SHP77 treated with DMSO at 0.1 percent for 48 hours (cell line): Measurements from ENCODE around the gene ANKRD10.

Experiments used
- DNase-seq: peaks from one replicate; lab custom pipeline; 2025; lab: John Stamatoyannopoulos, UW

Gene ANKRD10

DNA sequence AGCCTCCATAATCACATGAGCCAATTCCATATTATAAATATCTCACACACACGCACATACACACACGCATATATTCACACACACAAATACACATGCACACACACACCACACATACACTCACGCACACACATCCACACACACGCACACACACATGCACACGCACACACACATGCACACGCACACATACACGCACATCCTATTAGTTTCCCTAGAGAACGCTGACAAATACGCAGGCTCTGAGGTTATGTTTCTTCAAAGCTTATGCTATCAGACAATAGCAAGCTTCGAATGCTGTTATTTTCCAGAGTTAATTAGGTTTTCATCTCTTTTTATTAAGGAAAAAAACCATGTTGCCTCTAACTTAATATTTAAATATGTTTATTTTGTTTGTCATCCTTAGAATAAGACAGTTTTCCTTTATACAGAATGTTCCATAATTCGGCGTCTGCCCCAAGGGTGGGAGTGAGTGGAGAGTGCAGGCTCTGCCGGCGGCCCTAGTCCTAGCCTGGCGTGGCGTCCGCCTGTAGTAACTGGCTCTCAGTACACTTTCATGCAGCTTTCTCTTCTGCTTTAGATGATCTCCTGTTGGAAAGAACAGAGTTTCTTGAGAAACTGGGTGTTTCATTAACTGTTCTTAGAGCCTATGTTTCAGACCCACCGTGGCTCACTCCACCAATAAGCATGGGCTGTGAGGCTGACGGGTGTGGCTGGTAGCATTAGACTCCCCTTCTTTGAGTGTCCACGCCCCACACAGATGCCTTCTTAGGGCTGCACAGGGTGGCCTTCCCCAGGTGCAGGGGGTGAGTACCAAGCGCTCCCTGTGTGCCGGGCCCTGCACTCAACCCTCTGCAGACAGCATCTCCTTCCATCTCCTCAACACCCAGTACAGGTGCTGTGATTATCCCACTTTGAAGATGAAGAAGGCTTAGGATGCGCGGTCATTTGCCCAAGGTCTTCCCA is 30.4 kb upstream of the ANKRD10 start:
- no peak for DNase-seq

DNA sequence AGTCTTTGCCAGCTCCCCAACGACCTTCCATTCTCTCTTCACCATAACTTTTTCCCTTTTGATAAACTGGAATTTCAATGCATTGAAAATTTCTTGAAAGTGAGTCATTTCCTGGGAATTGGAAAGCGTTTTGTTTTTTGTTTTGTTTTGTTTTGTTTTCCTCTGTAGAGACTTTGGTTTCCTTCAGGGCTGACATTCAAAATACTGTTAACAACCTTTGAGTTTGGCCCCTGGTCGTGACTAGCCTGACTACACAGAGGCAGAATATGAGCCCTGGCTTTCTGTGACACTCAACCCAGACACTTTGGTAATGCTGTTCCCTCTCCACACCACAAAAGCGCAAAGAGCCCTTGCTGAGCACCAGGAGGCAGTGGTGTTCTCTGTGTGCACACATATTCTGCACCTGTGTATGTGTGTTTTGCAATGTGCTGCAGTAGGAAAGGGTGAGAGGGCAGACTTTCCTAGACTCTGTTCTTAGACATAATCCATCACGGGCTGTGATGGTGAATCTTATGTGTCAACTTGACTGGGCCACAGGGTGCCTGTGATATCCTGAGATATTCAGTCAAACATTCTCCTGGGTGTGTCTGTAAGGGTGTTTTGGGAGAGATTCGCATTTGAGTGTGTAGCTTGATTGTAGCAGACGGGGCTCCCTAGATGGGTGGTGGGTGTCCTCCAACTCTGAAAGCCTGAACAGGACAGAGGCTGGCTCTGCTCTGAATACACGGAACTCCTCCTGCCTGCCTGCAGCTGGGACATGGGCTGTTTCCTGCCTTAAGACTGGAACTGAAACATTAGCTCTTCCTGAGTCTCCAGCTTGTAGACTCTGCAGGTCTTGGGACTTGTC is 29.5 kb upstream of the ANKRD10 start:
- DNase-seq, result peak; percentile 82

DNA sequence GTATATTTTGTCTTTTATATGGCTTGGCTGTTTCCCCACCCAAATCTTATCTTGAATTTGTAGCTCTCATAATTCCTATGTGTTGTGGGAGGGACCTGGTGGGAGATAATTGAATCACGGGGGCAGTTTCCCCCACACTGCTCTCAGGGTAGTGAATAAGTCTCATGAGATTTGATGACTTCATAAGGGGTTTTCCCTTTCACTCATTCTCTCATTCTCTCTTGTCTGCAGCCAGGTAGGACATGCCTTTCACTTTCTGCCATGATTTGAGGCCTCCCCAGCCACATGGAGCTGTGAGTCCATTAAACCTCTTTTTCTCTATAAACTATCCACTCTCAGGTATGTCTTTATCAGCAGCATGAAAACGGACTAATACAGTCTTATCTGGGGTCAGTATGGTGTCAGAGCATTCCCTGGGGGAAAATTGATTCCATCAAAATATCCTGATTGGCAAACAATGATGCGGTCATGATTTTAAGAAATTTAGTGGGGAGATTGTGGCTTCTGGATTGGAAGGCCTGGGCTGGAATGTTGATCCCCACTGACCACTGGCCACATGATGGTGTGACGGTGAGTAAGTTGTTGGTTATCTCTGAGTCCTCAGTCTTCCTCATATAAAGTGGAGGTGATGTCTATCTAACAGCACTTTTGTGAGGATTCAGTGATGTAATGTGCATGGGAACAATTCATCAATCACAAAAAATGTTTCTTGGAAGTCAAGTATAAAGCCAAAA is 27.5 kb upstream of the ANKRD10 start:
- no peak for DNase-seq

- no peak for DNase-seq
Measured at GRCh38 chr13:110938662-110939421, 24.0 kb upstream of the ANKRD10 start.

- DNase-seq, result no peak
Measured at GRCh38 chr13:110937511-110938285, 22.8 kb upstream of the ANKRD10 start.

DNA sequence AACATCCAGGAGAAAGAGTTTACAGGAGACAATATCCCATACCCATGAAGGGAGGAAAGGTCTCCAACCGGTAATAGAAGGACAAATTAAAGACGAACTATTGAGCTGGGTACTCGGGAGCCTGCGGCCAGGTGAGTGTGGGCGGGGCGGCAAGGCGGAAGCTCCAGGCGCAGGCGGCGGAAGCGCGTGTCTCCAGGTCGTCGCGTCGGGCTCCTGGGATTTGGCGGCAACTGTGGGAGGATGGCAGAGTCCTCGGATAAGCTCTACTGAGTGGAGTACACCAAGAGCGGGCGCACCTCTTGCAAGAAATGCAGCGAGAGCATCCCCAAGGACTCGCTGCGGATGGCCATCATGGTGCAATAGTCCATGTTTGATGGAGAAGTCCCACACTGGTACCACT is 21.6 kb upstream of the ANKRD10 start:
- DNase-seq, result no peak

DNA sequence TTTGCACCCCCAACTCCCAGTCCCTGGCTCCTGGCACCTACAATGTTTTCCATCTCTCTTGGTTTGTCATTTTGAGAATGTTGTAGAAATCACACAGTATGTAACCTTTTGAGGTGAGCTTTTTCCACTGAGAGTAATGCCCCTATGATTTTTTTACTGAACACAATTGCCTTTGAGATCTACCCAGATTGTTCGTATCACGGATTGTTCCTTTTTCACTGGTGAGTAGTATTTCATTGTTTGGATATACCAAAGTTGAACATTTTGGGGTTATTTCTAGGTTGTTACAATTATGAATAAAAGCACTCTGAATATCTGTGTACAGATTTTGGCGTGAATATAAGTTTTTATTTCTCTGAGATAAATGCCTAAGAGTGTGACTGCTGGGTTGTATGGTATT is 17.7 kb upstream of the ANKRD10 start:
- DNase-seq, result no peak

GRCh38 chr13:110929104-110929777 is 14.4 kb upstream of the ANKRD10 start:
- no peak for DNase-seq

DNA sequence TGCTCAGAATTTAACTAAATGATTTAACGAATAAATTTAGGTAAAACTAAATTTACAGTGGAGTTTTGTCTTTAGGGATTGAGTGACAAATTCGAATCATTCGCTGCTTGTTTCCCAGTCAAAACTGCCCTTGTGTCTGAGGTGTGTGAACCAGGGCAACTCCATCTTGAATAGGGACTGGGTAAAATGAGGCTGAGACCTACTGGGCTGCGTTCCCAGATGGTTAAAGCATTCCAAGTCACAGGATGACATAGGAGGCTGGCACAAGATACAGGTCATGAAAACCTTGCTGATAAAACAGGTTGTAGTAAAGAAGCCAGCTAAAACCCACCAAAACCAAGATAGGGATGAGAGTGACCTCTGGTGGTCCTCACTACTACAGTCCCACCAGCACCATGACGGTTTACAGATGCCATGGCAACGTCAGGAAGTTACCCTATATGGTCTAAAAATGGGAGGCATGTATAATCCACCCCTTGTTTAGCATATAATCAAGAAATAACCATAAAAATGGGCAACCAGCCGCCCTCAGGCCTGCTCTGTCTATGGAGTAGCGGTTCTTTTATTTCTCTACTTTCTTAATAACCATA is 10.2 kb upstream of the ANKRD10 start:
- peak; percentile 21 for DNase-seq

DNA sequence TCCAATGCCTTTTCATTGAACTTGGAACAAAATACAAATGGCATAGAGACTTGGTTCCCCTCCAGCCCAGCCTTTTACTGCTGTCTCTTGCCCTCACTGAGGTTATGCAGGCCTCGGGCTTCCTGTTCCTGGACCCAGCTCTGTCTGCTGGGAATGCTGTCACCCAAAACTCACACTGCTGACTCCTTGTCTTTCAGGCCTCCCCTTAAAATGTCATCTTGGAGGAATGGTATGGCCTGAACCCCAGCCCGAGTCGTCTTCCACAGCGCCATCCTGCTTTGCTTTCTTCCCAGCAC is 9.7 kb upstream of the ANKRD10 start:
- no peak for DNase-seq

GRCh38 chr13:110923777-110924638 is 9.1 kb upstream of the ANKRD10 start:
- peak; percentile 14 for DNase-seq

DNA sequence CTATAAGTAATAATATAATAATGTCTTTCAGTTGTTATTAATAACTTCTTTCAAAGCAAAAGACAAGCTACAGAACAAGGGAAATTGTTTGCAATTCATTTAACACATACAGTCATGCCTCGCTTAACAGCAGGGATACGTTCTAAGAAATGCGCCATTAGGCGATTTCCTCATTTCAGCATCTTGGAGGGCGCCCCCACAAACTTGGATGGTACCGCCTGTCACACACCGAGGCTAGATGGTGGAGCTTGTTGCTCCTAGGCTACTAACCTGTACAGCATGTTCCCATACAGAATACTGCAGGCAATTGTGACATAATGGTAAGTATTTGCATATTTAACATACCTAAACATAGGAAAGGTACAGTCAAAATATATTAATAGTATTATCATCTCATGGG is 8.2 kb upstream of the ANKRD10 start:
- DNase-seq, result no peak

GRCh38 chr13:110922506-110922905 is 7.6 kb upstream of the ANKRD10 start:
- DNase-seq, result no peak

GRCh38 chr13:110921695-110922094 is 6.8 kb upstream of the ANKRD10 start:
- DNase-seq, result no peak

- DNase-seq, result no peak
Measured at GRCh38 chr13:110921209-110921608, 6.3 kb upstream of the ANKRD10 start.

- DNase-seq, result no peak
Measured at GRCh38 chr13:110920038-110920437, 5.2 kb upstream of the ANKRD10 start.

- no peak for DNase-seq
Measured at GRCh38 chr13:110916301-110917142, 1.7 kb upstream of the ANKRD10 start.

- peak; percentile 50 for DNase-seq
Measured at GRCh38 chr13:110915874-110916206, 971 bp upstream of the ANKRD10 start.
